Measurements from ENCODE around the gene TCEANC2.
"Not testable (repeated sequence)": the region's sequence is repeated elsewhere in the genome, so short reads cannot be mapped to it uniquely, and the experiment has no call there.

The TCEANC2 gene

DNA sequence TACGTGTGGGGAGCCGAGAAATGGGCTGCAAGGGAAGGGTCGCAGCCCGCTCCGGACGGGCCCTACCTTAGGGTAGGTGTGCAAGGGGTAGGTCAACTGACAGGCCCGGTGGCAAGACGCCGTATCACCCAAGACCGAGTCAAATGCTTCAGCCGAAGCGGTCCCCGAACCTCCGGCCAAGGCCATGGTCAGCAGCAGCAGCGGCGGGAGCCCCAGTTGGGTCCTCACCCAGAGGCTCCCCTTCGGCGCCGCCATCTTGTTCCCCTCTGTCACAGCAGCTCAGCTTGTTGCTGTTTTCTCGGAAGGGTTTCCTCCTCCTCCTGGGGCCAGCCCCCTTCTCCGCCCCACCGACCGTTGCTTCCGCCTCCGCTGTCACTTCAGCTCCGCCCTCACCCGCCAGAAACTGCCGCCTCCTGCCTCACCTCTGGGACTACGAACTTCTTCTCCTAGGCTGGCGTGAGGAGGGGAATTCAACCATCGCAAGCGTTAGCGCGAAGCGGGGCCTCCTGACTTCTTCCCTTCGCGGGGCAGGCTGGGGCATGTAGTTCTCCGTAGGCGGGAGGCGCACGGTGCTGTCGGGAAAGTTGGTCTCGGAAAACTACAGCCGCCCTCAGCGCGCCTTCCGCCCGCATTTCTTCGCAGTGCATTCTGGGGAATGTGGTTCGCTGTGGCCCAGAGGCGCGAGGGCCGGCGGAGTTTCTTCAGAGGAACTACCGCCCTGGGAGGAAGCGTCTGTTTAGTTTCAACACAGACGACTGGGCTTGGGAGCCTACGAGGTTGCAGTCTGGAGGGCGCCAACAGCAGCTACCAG is at the start of gene TCEANC2, which contains the start of gene TMEM59:
Gene TCEANC2, plus strand, starts transcription at position 675 of the 811 bp plus-strand sequence. CDS start 815 bp downstream, outside the sequence.
Gene TMEM59, minus strand, starts transcription at position 271 of the 811 bp plus-strand sequence. Its CDS starts 16 bp downstream, at position 255.
- Mint-ChIP-seq H3K4me3 (no peak within 1 kb of the TSS), H3K36me3 (ENCODE audit: low read depth) (peaks cover 26% of the 10 kb centered on the region), H3K27me3 (no peaks in the 10 kb centered on the region), H3K9me3 (no peaks in the 10 kb centered on the region), H3K27ac (no peak within 1 kb of the TSS), H3K4me1 (ENCODE audit: low read depth) (peaks cover 40% of the 10 kb centered on the region)

DNA sequence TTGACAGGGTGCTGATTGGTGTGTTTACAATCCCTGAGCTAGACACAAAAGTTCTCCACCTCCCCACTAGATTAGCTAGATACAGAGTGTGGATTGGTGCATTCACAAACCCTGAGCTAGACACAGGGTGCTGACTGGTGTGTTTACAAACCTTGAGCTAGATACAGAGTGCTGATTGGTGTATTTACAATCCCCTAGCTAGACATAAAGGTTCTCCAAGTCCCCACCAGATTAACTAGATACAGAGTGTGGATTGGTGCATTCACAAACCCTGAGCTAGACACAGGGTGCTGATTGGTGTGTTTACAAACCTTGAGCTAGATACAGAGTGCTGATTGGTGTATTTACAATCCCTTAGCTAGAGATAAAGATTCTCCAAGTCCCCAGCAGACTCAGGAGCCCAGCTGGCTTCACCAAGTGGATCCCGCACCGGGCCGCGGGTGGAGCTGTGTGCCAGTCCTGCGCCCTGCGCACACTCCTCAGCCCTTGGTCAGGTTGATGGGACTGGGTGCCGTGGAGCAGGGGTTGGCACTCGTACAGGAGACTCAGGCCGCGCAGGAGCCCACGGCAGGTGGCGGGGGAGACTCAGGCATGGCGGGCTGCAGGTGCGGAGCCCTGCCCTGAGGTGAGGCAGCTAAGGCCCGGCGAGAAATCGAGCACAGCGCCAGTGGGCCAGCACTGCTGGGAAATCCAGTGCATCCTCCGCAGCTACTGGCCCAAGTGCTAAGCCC is 49.5 kb upstream of the TCEANC2 start:
- H3K27me3 Mint-ChIP-seq; H3K9me3 Mint-ChIP-seq; H3K27ac Mint-ChIP-seq; H3K4me3 Mint-ChIP-seq; H3K4me1 Mint-ChIP-seq (ENCODE audit: low read depth); H3K36me3 Mint-ChIP-seq (ENCODE audit: low read depth): not testable (repeated sequence)

DNA sequence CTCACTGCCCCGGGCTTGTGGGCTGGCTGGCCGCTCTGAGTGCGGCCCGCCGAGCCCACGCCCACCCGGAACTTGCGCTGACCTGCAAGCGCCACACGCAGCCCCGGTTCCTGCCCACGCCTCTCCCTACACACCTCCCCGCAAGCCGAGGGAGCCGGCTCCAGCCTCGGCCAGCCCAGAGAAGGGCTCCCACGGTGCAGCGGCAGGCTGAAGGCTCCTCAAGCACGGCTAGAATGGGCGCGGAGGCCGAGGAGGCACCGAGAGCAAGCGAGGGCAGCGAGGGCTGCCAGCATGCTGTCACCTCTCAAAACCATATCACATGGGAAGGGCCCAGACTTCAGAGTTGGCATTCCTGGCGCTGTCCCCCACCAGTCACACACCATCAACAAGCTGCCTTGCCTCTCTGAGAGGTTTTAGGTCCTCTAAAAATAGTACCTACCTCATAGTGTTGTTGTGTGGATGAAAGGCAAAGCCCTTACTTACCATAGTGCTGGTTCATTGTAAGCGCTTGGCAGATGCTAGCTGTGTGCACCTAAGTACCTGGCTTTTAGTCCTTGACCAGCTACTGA is 48.8 kb upstream of the TCEANC2 start:
- Mint-ChIP-seq H3K4me1 (ENCODE audit: low read depth) (no peaks in the 10 kb centered on the region), H3K27ac (no peak overlapping the region), H3K36me3 (ENCODE audit: low read depth) (no peaks in the 10 kb centered on the region), H3K9me3 (no peaks in the 10 kb centered on the region), H3K4me3 (no peak overlapping the region), H3K27me3 (no peaks in the 10 kb centered on the region)

DNA sequence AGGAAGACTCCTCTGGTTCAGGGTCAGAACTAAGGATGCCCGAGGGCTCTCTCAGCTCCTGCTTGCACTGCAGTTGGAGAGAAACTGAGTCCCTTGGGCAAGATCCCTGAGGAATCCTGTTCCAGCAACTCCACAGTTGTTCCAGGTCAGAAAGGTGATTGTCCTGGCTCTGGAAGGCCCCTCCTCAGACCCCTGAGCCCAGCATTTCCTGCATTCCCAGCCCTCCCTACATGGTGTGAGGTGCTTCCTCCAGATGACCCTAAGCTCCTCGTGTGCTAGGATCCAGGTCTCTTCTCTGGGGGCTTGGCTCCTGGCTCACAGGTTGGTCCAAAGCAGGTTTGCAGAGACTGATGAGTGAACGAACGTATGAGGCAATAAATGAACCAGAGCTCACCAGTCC is 46.9 kb upstream of the TCEANC2 start:
- Mint-ChIP-seq H3K36me3 (ENCODE audit: low read depth) (no peaks in the 10 kb centered on the region), H3K4me3 (no peak overlapping the region), H3K4me1 (ENCODE audit: low read depth) (no peaks in the 10 kb centered on the region), H3K9me3 (no peaks in the 10 kb centered on the region), H3K27me3 (no peaks in the 10 kb centered on the region), H3K27ac (no peak overlapping the region)

DNA sequence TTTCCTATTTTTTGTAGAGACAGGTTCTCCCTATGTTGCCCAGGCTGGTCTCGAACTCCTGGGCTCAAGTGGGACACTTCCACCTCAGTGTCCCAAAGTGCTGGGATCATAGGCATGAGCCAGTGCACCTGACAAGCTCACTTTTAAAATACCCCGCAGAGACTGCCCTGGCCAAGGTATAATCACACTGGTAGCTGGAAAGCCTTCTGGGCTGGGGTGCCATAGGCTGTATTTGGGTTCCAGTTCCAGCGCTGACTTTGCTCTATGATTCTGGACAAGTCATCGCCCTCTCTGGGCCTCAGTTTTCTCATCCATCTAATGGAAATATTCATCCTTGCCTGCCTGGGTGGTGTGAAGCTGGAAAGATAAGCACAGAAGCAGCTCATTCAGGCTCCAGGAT is 45.8 kb upstream of the TCEANC2 start:
- H3K27me3 Mint-ChIP-seq = no peaks in the 10 kb centered on the region
- H3K27ac Mint-ChIP-seq = no peak overlapping the region
- H3K36me3 Mint-ChIP-seq (ENCODE audit: low read depth) = no peaks in the 10 kb centered on the region
- no peak overlapping the region for H3K4me3 Mint-ChIP-seq
- H3K9me3 Mint-ChIP-seq = no peaks in the 10 kb centered on the region
- H3K4me1 Mint-ChIP-seq (ENCODE audit: low read depth) = no peaks in the 10 kb centered on the region

DNA sequence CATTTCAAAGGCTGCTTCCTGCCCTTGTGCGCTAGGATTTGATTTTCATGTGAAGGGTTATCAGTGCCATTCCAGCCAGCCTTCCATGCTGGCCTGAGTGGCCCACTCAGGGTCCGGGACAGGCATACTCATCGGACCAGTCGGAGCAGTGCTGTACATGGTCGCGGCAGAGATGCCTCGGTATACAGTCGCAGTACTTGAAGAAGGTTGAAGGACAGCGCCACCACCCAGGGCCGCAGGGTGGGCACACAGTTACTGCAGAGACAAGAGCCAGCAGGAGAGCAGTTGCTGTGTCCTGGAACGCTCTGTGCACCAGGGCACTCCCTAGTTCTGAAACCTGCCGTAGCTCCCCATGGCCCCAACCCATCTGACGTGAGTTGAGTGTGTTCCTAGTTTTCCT is 44.5 kb upstream of the TCEANC2 start:
- H3K36me3 Mint-ChIP-seq (ENCODE audit: low read depth) = no peaks in the 10 kb centered on the region
- H3K9me3 Mint-ChIP-seq = no peaks in the 10 kb centered on the region
- H3K4me3 Mint-ChIP-seq = no peak overlapping the region
- H3K4me1 Mint-ChIP-seq (ENCODE audit: low read depth) = no peaks in the 10 kb centered on the region
- no peaks in the 10 kb centered on the region for H3K27me3 Mint-ChIP-seq
- no peak overlapping the region for H3K27ac Mint-ChIP-seq

DNA sequence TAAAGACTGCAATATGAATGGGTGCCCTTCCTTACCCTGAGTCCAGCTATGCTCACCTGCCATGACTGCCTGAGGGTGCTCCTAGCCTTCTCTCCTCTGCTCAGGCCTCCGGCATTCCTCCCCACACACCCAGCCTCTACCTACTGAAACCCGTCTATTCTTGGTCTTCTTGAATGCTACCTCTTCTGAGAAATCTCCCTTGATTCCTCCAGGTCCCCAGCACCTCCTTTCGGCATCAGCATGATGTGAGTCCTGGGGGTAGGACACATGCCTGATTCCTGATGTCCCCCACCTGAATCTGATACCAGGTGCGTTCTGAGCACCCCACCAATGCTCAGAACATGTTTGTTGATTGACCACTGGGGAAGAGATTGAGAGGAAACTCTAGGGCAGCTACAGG is 44.0 kb upstream of the TCEANC2 start:
- Mint-ChIP-seq H3K36me3 (ENCODE audit: low read depth) (no peaks in the 10 kb centered on the region), H3K4me3 (no peak overlapping the region), H3K27ac (no peak overlapping the region), H3K9me3 (no peaks in the 10 kb centered on the region), H3K27me3 (no peaks in the 10 kb centered on the region), H3K4me1 (ENCODE audit: low read depth) (no peaks in the 10 kb centered on the region)

DNA sequence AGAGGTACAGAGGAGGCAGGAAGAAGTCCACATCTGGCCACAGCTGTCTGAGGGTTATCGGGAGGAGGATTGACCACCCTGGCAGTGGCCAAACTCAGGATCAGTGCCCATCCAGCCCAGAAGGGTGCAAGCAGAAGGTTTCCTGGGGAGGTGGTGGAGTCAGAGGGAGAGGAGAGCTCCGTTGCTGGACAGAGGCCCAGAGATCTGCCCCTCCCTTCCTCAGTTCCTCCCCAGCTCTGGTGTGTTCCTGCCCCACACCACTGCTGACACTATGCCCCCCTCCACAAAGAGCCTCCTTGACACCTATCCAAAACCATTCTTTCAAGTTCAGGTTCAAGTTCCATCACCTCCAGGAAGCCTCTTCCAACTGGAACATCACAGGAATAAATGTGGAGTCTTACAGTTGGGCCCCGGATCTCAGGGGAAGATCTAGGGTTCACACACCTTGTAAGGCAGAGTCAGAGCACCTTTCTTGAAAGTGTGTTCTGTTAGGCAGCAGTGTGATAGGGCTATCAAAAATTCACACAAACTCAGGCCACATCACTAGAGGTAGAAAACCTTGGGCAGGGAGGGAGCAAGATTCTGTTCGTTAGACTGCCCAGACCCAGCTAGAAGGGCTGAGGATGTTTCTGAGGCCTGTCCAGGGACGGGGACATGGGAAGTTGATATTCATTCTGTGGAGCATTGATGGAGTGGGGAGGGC is 42.8 kb upstream of the TCEANC2 start:
- H3K4me3 Mint-ChIP-seq = no peak overlapping the region
- no peak overlapping the region for H3K27ac Mint-ChIP-seq
- H3K27me3 Mint-ChIP-seq = no peaks in the 10 kb centered on the region

DNA sequence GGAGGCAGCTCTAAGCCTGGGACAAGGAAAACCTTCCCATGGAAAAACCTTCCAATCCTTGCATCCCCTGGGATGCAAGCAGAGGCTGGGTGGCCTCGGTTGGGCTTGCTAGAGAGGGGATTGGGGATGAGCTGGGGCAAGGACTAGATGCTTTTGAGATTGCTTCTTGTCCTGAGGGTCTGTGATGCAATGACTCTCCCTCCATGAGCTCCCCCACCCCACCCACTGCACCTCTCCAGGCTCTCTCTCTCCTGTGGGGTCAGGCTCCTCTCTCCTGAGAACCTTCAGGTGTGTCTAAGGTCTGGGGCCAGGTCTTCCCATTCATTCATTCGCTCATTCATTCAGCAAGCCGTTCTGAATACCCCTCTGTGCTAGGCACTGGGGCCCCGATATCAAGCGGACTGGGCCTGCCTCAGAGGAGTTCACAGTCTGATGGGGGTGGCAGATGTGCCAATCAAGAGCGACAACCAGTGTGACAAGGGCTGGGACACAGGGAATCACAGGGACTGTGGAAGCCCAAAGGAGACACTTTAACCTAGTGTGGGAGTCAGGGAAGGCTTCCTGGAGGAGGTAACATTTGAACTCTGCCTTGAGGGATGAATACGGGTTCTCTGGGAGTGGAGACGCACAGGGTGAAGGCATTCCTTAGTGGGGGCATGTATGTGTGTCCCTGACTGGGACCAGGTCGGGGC is 41.9 kb upstream of the TCEANC2 start:
- no peaks in the 10 kb centered on the region for H3K36me3 Mint-ChIP-seq (ENCODE audit: low read depth)
- no peaks in the 10 kb centered on the region for H3K9me3 Mint-ChIP-seq
- no peak overlapping the region for H3K27ac Mint-ChIP-seq
- no peaks in the 10 kb centered on the region for H3K27me3 Mint-ChIP-seq
- no peaks in the 10 kb centered on the region for H3K4me1 Mint-ChIP-seq (ENCODE audit: low read depth)
- no peak overlapping the region for H3K4me3 Mint-ChIP-seq

More for the DNA sequence above, 42.8 kb upstream of the TCEANC2 start:
- Mint-ChIP-seq H3K9me3 (no peaks in the 10 kb centered on the region), H3K36me3 (ENCODE audit: low read depth) (no peaks in the 10 kb centered on the region), H3K4me1 (ENCODE audit: low read depth) (no peaks in the 10 kb centered on the region)

DNA sequence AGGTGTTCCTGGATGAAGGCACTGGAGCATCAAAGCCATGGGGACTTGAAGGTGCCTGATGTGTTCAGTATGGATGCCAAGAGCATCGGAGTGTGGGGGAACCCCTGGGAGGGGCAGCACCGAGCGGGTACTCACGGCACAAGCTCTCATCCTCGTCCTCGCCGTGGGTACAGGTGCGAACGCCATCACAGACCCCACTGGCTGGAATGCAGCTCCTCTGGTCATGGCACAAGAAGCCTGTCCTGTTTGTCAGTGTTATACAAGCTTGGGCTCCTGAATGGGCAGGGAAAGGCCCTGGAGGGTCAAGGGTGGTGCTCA is 41.4 kb upstream of the TCEANC2 start:
- no peaks in the 10 kb centered on the region for H3K27me3 Mint-ChIP-seq
- H3K36me3 Mint-ChIP-seq (ENCODE audit: low read depth) = no peaks in the 10 kb centered on the region
- H3K9me3 Mint-ChIP-seq = no peaks in the 10 kb centered on the region
- H3K4me1 Mint-ChIP-seq (ENCODE audit: low read depth) = no peaks in the 10 kb centered on the region
- no peak overlapping the region for H3K4me3 Mint-ChIP-seq
- H3K27ac Mint-ChIP-seq = no peak overlapping the region

DNA sequence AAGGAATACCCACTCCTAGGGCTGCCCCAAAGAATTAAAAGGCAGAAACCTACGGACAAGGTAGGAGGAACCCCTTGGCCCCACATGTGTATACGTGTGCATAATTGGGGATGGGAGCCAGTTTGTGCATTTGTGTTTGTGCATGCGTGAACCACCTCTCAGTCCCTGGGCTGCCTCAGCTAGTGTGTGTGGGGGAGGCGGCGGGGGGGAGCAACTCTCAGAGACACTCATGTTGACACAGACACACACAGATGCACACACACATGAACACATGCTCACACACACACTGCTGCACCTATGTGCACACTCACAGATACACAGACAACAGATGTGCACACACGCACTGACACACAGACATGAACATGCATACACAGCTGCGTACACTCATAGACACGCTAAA is 40.5 kb upstream of the TCEANC2 start:
- Mint-ChIP-seq H3K4me1 (ENCODE audit: low read depth) (no peaks in the 10 kb centered on the region), H3K36me3 (ENCODE audit: low read depth) (no peaks in the 10 kb centered on the region), H3K27ac (no peak overlapping the region), H3K27me3 (no peaks in the 10 kb centered on the region), H3K4me3 (no peak overlapping the region), H3K9me3 (no peaks in the 10 kb centered on the region)

DNA sequence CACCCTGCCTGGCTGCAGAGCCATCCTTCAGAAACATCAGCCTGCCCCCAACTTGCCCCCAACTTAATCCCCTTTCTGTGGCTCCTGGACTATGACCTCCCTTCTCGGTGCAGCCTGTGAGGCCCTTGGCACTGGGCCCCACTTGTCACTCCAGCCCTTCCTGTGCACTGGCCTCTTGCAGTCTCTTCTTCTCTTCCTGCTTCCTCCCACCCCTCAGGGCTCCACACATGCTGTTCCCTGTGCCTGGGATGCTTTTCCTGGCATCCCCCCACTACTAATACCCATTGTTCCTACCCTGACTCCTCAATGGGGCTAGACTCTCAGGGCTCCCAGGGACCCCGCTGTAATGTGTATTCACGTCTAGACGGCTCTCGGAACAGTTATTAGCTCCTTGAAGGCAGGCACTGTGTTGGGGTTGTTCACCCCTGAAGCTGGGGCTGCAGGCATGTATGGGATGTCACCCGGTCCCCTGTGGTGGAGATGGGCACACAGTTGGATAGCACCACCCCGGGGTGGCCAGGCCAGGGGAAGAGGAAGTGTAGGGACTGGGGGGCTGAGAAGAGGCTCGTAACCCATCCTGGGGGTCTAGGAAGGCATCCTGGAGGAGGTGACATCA is 39.9 kb upstream of the TCEANC2 start:
- Mint-ChIP-seq H3K4me1 (ENCODE audit: low read depth) (no peaks in the 10 kb centered on the region), H3K27me3 (no peaks in the 10 kb centered on the region), H3K4me3 (no peak overlapping the region), H3K36me3 (ENCODE audit: low read depth) (no peaks in the 10 kb centered on the region), H3K27ac (no peak overlapping the region), H3K9me3 (no peaks in the 10 kb centered on the region)

DNA sequence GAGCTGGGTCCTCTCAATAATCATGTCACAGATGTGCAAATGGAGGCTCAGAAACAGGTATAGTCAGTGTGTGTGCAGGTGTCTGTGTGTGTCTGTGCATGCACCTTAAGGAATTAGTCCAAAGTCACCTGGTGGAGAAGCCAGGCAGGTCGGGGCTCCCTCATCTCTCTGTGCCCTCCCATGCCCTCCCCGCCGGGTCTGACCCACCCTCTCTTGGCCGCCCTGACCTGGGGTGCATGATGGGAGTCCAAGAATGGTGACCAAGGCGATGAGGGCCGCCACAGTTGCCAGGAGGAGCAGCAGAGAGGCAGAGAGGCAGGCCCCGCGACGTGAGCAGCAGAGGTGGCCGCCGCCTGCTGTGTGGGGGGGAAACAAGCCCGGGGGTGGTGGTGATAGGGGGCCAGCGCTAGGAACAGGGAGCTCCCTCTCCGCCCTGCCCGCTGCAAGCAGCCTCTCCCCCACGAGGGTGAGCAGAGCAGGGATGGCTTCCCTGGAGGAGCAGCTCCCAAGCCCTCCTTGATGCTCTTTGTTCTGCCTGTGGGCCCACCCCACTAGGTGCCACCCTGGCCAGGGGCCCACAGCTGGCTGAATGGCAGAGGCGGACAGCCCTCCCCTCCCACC is 39.3 kb upstream of the TCEANC2 start:
- Mint-ChIP-seq H3K9me3 (no peaks in the 10 kb centered on the region), H3K27ac (no peak overlapping the region), H3K27me3 (no peaks in the 10 kb centered on the region), H3K4me1 (ENCODE audit: low read depth) (no peaks in the 10 kb centered on the region), H3K36me3 (ENCODE audit: low read depth) (no peaks in the 10 kb centered on the region), H3K4me3 (no peak overlapping the region)
